ENCODE data around the gene IGSF21. TPM values are rescaled to one million over a fixed set of nuclear protein-coding genes. Genes with fewer than 3 reads are reported as not detected.

The IGSF21 gene
- polyA plus RNA-seq, 3 donors, result not detected

DNA sequence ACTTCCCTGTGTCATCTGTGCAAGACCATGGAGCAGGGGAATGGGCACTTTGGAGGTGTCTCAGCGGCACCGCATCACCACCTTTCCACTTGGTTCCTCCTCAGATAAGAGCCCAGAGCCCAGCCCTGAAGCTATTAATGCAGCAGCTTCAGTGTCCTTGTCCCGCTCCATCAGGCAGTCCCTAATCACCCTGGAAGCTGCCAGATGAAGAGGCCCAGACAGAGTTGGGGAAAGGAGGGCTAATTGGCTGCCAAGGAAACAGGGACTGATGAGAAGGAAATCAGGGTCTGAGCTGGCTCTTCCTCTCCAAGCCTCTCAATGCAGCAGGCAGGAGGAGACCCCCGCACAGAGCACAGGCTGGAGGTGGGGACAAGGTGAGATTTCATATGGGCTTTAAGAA, 290.0 kb downstream of the IGSF21 start:
- Mint-ChIP-seq H3K4me1 (no peaks in the 10 kb centered on the region), H3K9me3 (peaks cover 0 to 2% (median 0%) of the 10 kb centered on the region in 7 donors), H3K36me3 (no peaks in the 10 kb centered on the region), H3K27ac (no peak overlapping the region), H3K4me3 (no peak overlapping the region), H3K27me3 (ENCODE audit: low read depth in 3 of 3) (peaks cover 0 to 2% (median 2%) of the 10 kb centered on the region in 3 donors)
- no peaks in the 10 kb centered on the region for H3K4me1 ChIP-seq (ENCODE audit: control insufficient read depth in 1 of 2, insufficient read depth in 2 of 2, low read length in 2 of 2)
- no peak for DNase-seq
- no peaks in the 10 kb centered on the region for H4K20me1 ChIP-seq (ENCODE audit: insufficient read depth, low read length)
- H2AFZ ChIP-seq (ENCODE audit: insufficient read depth, low read depth, low read length, poor library complexity, severe bottlenecking), result no peak overlapping the region
- no peaks in the 10 kb centered on the region for H3K79me2 ChIP-seq (ENCODE audit: insufficient read depth, low read length)
- intact Hi-C loops (cut with micrococcal nuclease), result no loop called here
- WGBS (ENCODE audit: insufficient coverage), result 29% methylated on average over 1 of the region's 4 CpGs
- no peaks in the 10 kb centered on the region for H3K9me3 ChIP-seq (replicated peaks in 1 of 2; ENCODE audit: control insufficient read depth in 1 of 2, insufficient read depth in 1 of 2, low read length in 2 of 2)
- no peaks in the 10 kb centered on the region for H3K36me3 ChIP-seq (replicated peaks in 1 of 2; ENCODE audit: control insufficient read depth in 1 of 2, insufficient read depth in 2 of 2, low read length in 2 of 2)
- no peaks in the 10 kb centered on the region for H3K27me3 ChIP-seq (ENCODE audit: control insufficient read depth in 2 of 2, insufficient read depth in 2 of 2, low read length in 2 of 2)
- H3K4me3 ChIP-seq (replicated peaks in 1 of 3; ENCODE audit: low read depth in 2 of 3, low read length in 3 of 3), result no peak overlapping the region
- H3K4me2 ChIP-seq (replicated peaks; ENCODE audit: extremely low read depth, low read length, poor library complexity, severe bottlenecking), result no peak overlapping the region
- H3K27ac ChIP-seq (ENCODE audit: low read depth in 1 of 2, low read length in 2 of 2), result no peak overlapping the region
- H3K9ac ChIP-seq (ENCODE audit: insufficient read depth, low read length, poor library complexity, severe bottlenecking), result no peak overlapping the region
- TF ChIP-seq, protein P1, sequence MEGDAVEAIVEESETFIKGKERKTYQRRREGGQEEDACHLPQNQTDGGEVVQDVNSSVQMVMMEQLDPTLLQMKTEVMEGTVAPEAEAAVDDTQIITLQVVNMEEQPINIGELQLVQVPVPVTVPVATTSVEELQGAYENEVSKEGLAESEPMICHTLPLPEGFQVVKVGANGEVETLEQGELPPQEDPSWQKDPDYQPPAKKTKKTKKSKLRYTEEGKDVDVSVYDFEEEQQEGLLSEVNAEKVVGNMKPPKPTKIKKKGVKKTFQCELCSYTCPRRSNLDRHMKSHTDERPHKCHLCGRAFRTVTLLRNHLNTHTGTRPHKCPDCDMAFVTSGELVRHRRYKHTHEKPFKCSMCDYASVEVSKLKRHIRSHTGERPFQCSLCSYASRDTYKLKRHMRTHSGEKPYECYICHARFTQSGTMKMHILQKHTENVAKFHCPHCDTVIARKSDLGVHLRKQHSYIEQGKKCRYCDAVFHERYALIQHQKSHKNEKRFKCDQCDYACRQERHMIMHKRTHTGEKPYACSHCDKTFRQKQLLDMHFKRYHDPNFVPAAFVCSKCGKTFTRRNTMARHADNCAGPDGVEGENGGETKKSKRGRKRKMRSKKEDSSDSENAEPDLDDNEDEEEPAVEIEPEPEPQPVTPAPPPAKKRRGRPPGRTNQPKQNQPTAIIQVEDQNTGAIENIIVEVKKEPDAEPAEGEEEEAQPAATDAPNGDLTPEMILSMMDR (IDR thresholded peaks at IDR 0.05), result no peak

DNA sequence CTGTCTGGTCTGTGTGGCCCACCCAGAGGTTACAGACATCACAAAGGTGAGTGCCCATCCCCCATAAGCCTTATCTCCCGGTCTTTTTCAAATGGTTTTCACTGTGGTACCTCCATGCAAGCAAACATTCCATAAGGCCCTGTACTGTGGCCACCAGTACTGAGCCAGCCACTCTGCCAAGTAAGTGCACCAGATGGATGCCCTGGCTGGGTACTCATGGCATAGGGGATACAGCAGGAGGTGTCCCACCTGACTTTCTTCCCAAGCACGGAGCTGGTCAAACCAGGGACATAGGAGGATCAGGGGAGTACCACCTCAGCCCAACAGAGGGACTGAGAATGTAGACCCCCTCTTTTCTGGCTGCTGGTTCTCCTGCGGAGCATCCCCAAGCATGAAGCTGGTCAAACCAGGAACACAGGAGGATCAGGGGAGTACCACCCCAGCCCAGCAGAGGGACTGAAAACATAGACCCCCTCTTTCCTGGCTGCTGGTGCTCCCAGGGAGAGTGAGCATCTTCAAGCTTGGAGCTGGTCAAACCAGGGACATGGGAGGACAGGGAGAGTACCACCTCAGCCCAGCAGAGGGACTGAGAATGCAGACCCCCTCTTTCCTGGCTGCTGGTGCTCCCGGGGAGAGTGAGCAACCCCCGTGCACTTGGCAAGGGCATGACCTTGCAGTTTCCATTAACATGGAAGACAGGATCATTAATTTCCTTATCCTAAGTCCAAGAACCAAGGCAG, 291.4 kb downstream of the IGSF21 start:
- 49% methylated on average over 4 of the region's 5 CpGs for WGBS (ENCODE audit: insufficient coverage)
- no peak for DNase-seq
- no peak overlapping the region for H3K4me3 ChIP-seq (replicated peaks in 1 of 3; ENCODE audit: low read depth in 2 of 3, low read length in 3 of 3)
- H3K36me3 Mint-ChIP-seq, result no peaks in the 10 kb centered on the region
- no peak overlapping the region for H3K27ac ChIP-seq (ENCODE audit: low read depth in 1 of 2, low read length in 2 of 2)
- H3K27me3 Mint-ChIP-seq (ENCODE audit: low read depth in 3 of 3), result peaks cover under 1 to 2% (median 1%) of the 10 kb centered on the region in 3 donors
- no peak overlapping the region for H3K9ac ChIP-seq (ENCODE audit: insufficient read depth, low read length, poor library complexity, severe bottlenecking)
- TF ChIP-seq, protein P1 (IDR thresholded peaks at IDR 0.05), result no peak
- H3K36me3 ChIP-seq (replicated peaks in 1 of 2; ENCODE audit: control insufficient read depth in 1 of 2, insufficient read depth in 2 of 2, low read length in 2 of 2), result no peaks in the 10 kb centered on the region
- no peaks in the 10 kb centered on the region for H3K79me2 ChIP-seq (ENCODE audit: insufficient read depth, low read length)
- no peaks in the 10 kb centered on the region for H3K4me1 Mint-ChIP-seq
- H4K20me1 ChIP-seq (ENCODE audit: insufficient read depth, low read length), result no peaks in the 10 kb centered on the region
- no peak overlapping the region for H3K4me2 ChIP-seq (replicated peaks; ENCODE audit: extremely low read depth, low read length, poor library complexity, severe bottlenecking)
- H3K4me3 Mint-ChIP-seq, result no peak overlapping the region
- no peak overlapping the region for H2AFZ ChIP-seq (ENCODE audit: insufficient read depth, low read depth, low read length, poor library complexity, severe bottlenecking)
- no peaks in the 10 kb centered on the region for H3K27me3 ChIP-seq (ENCODE audit: control insufficient read depth in 2 of 2, insufficient read depth in 2 of 2, low read length in 2 of 2)
- intact Hi-C loops (cut with micrococcal nuclease), result no loop called here
- no peaks in the 10 kb centered on the region for H3K4me1 ChIP-seq (ENCODE audit: control insufficient read depth in 1 of 2, insufficient read depth in 2 of 2, low read length in 2 of 2)
- peaks cover 0 to 2% (median 0%) of the 10 kb centered on the region in 7 donors for H3K9me3 Mint-ChIP-seq
- H3K27ac Mint-ChIP-seq, result no peak overlapping the region
- no peaks in the 10 kb centered on the region for H3K9me3 ChIP-seq (replicated peaks in 1 of 2; ENCODE audit: control insufficient read depth in 1 of 2, insufficient read depth in 1 of 2, low read length in 2 of 2)
